ENCODE results near the gene PSMD5. TPM values are rescaled to one million over a fixed set of nuclear protein-coding genes. Genes with fewer than 3 reads are reported as not detected.

PSMD5 gene
- total and polyA plus RNA-seq, 7 donors = 13.2 to 42.6 (median 28.6) TPM

DNA sequence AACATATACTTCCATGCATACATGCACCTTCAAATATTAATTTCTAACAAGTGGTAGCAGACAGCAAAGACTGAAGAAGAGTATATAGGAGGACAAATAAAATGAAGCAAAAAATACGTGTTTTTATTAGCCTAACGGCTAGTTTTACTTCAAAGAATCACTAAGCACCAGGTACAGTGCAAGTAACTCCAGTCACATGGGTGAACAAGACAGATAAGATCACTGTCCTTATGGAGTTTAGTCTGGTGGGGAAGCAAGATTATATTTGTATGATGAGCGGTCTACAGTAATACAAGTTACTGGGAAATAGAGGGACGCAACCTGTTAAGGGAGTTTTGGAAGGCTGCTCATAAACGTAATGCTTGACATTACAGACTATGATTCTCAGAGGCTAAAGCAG is 65.5 kb downstream of the PSMD5 start:
- WGBS, 2 donors = 94 to 95% methylated on average over 5 of the region's 5 CpGs
- peaks cover 0 to 64% (median 19%) of the 10 kb centered on the region in 4 donors for H3K36me3 ChIP-seq
- intact Hi-C loops (cut with DNase I) = no loop called here
- no peak for DNase-seq
- no peaks in the 10 kb centered on the region for H3K27me3 ChIP-seq
- no peak overlapping the region for H3K4me3 ChIP-seq
- no peaks in the 10 kb centered on the region for H3K9me3 ChIP-seq
- TF ChIP-seq EP300 (IDR thresholded peaks at IDR 0.05) = no peak
- TF ChIP-seq, protein P1, sequence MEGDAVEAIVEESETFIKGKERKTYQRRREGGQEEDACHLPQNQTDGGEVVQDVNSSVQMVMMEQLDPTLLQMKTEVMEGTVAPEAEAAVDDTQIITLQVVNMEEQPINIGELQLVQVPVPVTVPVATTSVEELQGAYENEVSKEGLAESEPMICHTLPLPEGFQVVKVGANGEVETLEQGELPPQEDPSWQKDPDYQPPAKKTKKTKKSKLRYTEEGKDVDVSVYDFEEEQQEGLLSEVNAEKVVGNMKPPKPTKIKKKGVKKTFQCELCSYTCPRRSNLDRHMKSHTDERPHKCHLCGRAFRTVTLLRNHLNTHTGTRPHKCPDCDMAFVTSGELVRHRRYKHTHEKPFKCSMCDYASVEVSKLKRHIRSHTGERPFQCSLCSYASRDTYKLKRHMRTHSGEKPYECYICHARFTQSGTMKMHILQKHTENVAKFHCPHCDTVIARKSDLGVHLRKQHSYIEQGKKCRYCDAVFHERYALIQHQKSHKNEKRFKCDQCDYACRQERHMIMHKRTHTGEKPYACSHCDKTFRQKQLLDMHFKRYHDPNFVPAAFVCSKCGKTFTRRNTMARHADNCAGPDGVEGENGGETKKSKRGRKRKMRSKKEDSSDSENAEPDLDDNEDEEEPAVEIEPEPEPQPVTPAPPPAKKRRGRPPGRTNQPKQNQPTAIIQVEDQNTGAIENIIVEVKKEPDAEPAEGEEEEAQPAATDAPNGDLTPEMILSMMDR (IDR thresholded peaks at IDR 0.05) = no peak
- no peak for TF ChIP-seq POLR2A (IDR thresholded peaks at IDR 0.05)
- TF ChIP-seq POLR2AphosphoS5 (IDR thresholded peaks at IDR 0.05) = no peak
- no peak overlapping the region for H3K27ac ChIP-seq
- peaks cover 0 to 6% (median 0%) of the 10 kb centered on the region in 4 donors for H3K4me1 ChIP-seq

DNA sequence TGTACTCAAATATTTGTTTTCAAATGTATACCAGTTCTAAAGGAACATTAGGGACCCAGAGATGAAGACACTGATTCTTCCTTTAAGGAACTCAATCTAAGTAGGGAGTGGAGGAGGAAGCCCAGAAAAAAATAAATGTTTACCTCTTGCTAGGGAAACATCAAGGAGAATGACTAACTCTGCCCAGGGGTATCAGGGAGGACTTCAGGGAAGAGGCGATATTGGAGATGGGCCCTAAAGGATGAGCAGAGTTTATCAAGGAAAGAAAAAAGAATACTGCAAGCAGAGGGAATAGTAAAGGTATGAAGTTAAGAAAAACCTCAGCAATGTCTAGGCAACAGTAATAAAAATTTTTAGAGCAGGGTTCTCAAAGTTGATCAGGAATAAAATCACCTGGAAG is 65.9 kb downstream of the PSMD5 start:
- Histone ChIP-seq H3K4me3 (no peak overlapping the region), H3K27ac (no peak overlapping the region), H3K36me3 (peaks cover 0 to 69% (median 19%) of the 10 kb centered on the region in 4 donors), H3K27me3 (no peaks in the 10 kb centered on the region), H3K9me3 (no peaks in the 10 kb centered on the region), H3K4me1 (peaks cover 0 to 6% (median 0%) of the 10 kb centered on the region in 4 donors)
- intact Hi-C loops (cut with DNase I) = no loop called here
- TF ChIP-seq, protein P1 (IDR thresholded peaks at IDR 0.05) = no peak
- TF ChIP-seq EP300 (IDR thresholded peaks at IDR 0.05) = no peak
- no peak for TF ChIP-seq POLR2A (IDR thresholded peaks at IDR 0.05)
- TF ChIP-seq POLR2AphosphoS5 (IDR thresholded peaks at IDR 0.05) = no peak
- 99% methylated on average over 1 of the region's 1 CpG for WGBS, 2 donors
- no peak for DNase-seq

- intact Hi-C loops (cut with DNase I) = no loop called here
- Histone ChIP-seq H3K9me3 (no peaks in the 10 kb centered on the region), H3K27me3 (no peaks in the 10 kb centered on the region), H3K36me3 (peaks cover 5 to 78% (median 23%) of the 10 kb centered on the region in 4 donors), H3K4me3 (no peak overlapping the region), H3K4me1 (peaks cover 0 to 3% (median 0%) of the 10 kb centered on the region in 4 donors), H3K27ac (no peak overlapping the region)
- TF ChIP-seq EP300 (IDR thresholded peaks at IDR 0.05) (no peak), POLR2A (IDR thresholded peaks at IDR 0.05) (no peak), POLR2AphosphoS5 (IDR thresholded peaks at IDR 0.05) (no peak)
- TF ChIP-seq, protein P1 (IDR thresholded peaks at IDR 0.05) = no peak
- DNase-seq = no peak
- 95 to 98% methylated on average over 5 of the region's 5 CpGs for WGBS, 2 donors
Measured at GRCh38 chr9:120775859-120776258, 66.9 kb downstream of the PSMD5 start.

- peaks cover 5 to 87% (median 28%) of the 10 kb centered on the region in 4 donors for H3K36me3 ChIP-seq
- intact Hi-C loops (cut with DNase I) = no loop called here
- no peaks in the 10 kb centered on the region for H3K9me3 ChIP-seq
- no peaks in the 10 kb centered on the region for H3K4me1 ChIP-seq
- no peak for DNase-seq
- no peak overlapping the region for H3K4me3 ChIP-seq
- no peaks in the 10 kb centered on the region for H3K27me3 ChIP-seq
- WGBS, 2 donors = 90 to 92% methylated on average over 4 of the region's 4 CpGs
- TF ChIP-seq EP300 (IDR thresholded peaks at IDR 0.05) (no peak), POLR2A (IDR thresholded peaks at IDR 0.05) (no peak), POLR2AphosphoS5 (IDR thresholded peaks at IDR 0.05) (no peak)
- TF ChIP-seq, protein P1 (IDR thresholded peaks at IDR 0.05) = no peak
- H3K27ac ChIP-seq = no peak overlapping the region
Measured at GRCh38 chr9:120774719-120775118, 68.0 kb downstream of the PSMD5 start.

- Histone ChIP-seq H3K4me3 (no peak overlapping the region), H3K27ac (no peak overlapping the region), H3K4me1 (no peaks in the 10 kb centered on the region), H3K36me3 (peaks cover 8 to 98% (median 37%) of the 10 kb centered on the region in 4 donors), H3K9me3 (no peaks in the 10 kb centered on the region), H3K27me3 (no peaks in the 10 kb centered on the region)
- intact Hi-C loops (cut with DNase I) = no loop called here
- TF ChIP-seq EP300 (IDR thresholded peaks at IDR 0.05) = no peak
- TF ChIP-seq POLR2AphosphoS5 (IDR thresholded peaks at IDR 0.05) = no peak
- TF ChIP-seq, protein P1 (IDR thresholded peaks at IDR 0.05) = no peak
- TF ChIP-seq POLR2A (IDR thresholded peaks at IDR 0.05) = no peak
- WGBS, 2 donors = 79 to 90% methylated on average over 3 of the region's 3 CpGs
- DNase-seq = no peak
Measured at GRCh38 chr9:120773256-120773655, 69.5 kb downstream of the PSMD5 start.
